GM20431 (cell line): Measurements from ENCODE around the gene MIDN.

Experiments used
- in situ Hi-C: fragments of 300-500 bp; cut with MseI, MboI; formaldehyde crosslinking; loops from one replicate; pipeline ENCODE4 v1.15.0; 2020; ENCODE audit warnings: low sequenced_read_pairs; ENCODE audit not compliant: unreplicated experiment

The MIDN gene

GRCh38 chr19:1256646-1257474 lies 8.5 kb downstream of the MIDN start:
- in situ Hi-C loops, result no loop called here

- in situ Hi-C loops, result no loop called here
These were observed 9.2 kb downstream of the MIDN start for GRCh38 chr19:1257475-1258162.

GRCh38 chr19:1258163-1258492 lies 9.7 kb downstream of the MIDN start:
- in situ Hi-C loops, result no loop called here

GRCh38 chr19:1258707-1259205 lies 10.4 kb downstream of the MIDN start:
- in situ Hi-C loops, result no loop called here

- in situ Hi-C loops, result no loop called here
These were observed 11.0 kb downstream of the MIDN start for GRCh38 chr19:1259206-1259875.

- in situ Hi-C loops, result no loop called here
These were observed 11.7 kb downstream of the MIDN start for GRCh38 chr19:1259876-1260748.

- in situ Hi-C loops, result no loop called here
These were observed 12.6 kb downstream of the MIDN start for GRCh38 chr19:1260749-1261537.

GRCh38 chr19:1261538-1261797 lies 13.1 kb downstream of the MIDN start:
- in situ Hi-C loops, result no loop called here

- in situ Hi-C loops, result no loop called here
These were observed 13.6 kb downstream of the MIDN start for GRCh38 chr19:1261798-1262622.

- in situ Hi-C loops, result no loop called here
These were observed 14.3 kb downstream of the MIDN start for GRCh38 chr19:1262623-1263123.

- in situ Hi-C loops, result no loop called here
These were observed 14.8 kb downstream of the MIDN start for GRCh38 chr19:1263188-1263587.

GRCh38 chr19:1264801-1265614 lies 16.6 kb downstream of the MIDN start:
- in situ Hi-C loops, result no loop called here

- in situ Hi-C loops, result no loop called here
These were observed 17.3 kb downstream of the MIDN start for GRCh38 chr19:1265615-1266128.

- in situ Hi-C loops, result no loop called here
These were observed 17.9 kb downstream of the MIDN start for GRCh38 chr19:1266129-1266915.

GRCh38 chr19:1266916-1267476 lies 18.6 kb downstream of the MIDN start:
- in situ Hi-C loops, result no loop called here

- in situ Hi-C loops, result no loop called here
These were observed 19.3 kb downstream of the MIDN start for GRCh38 chr19:1267477-1268225.
